Medulla oblongata (tissue), 1 donor: ENCODE results near the gene SPRYD4.

Source experiments
- DNase-seq: peaks from one replicate; pipeline ENCODE4 v3.0.0-alpha.2; 2015; ENCODE audit errors: extremely low spot score

SPRYD4 gene

GRCh38 chr12:56521209-56521589, 52.8 kb downstream of the SPRYD4 start:
- no peak for DNase-seq

- DNase-seq, result peak; percentile 91
Measured at GRCh38 chr12:56521590-56522371, 53.4 kb downstream of the SPRYD4 start, which contains the start of gene RBMS2. Gene RBMS2 (plus strand): TSS chr12:56521820. CDS start chr12:56522024, 204 bp downstream.

GRCh38 chr12:56522411-56523193, 54.2 kb downstream of the SPRYD4 start:
- peak; percentile 12 for DNase-seq

- no peak for DNase-seq
Measured at GRCh38 chr12:56528846-56529245, 60.5 kb downstream of the SPRYD4 start.
